ENCODE measurements around the gene SPATA6L.

The SPATA6L gene

DNA sequence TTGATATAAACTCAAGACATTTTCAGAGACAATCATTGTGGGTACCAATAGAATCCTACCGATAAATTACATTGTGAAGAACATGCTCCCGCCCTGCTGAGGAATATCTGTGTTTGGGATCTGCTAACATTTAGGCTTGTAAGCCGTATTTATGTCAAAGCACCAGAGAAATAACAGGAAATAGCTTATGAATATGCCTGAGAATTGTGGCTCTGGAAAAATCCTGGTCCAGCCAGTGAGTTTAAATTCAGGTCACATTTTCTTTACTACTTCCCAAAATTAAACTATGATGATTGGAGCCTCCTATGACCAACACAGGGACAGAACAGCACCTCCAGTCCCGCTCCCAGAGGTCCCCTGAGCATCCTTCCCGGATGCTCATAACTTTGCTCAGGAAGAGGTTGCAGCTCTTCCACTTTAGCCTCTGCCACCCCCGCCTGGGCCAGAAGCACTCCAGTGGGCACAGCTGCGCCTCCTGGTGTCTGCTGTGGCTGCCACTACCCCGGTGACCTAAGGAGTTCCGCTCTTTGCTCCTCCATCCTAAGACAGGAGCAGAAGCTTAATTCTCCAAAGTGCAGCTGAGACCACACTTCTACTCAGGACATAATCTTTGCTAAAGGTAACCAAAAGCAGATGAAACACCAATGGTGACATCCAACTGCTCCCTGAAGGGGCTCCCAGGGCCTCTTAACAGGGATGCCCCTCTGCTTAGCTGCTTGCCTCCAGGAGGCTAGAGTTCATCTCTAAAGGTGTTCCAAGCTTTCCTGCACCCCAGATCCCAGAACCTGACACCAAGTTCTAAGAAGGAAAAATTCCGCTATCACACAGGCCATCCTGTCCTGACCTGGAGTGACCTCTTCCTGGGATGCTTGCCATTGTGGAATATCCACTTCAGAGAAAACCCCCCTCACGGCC is 117.2 kb downstream of the SPATA6L start:
- DNase-seq = no peak

All from activated CD4-positive, alpha-beta T cell treated with anti-CD3 and anti-CD28 coated beads, Interleukin-2, Interleukin-6, amounts not matched to agents 100 ng/mL and 50 ng/mL, durations not matched to agents 16 hours and 8 hours (primary cell).